SJCRH30 (cell line): ENCODE measurements around the gene CRLF2. TPM values are rescaled to one million over a fixed set of nuclear protein-coding genes. Genes with fewer than 3 reads are reported as not detected.
"Not testable (repeated sequence)": the region's sequence is repeated elsewhere in the genome, so short reads cannot be mapped to it uniquely, and the experiment has no call there.

ENCODE experiments used
- DNase-seq, 2 experiments: peaks; one replicate each; pipeline ENCODE4 v3.0.0-alpha.2; 2015 to 2020
- H3K27ac ChIP-seq: fragments of 250-450 bp; sonication (Bioruptor Pico); 2 replicates; pipeline ENCODE4 v1.5.1; 2020; ENCODE audit warnings: mild to moderate bottlenecking, moderate library complexity
- H3K27me3 ChIP-seq: fragments of 250-450 bp; sonication (Bioruptor Pico); 2 replicates; pipeline ENCODE4 v1.5.1; 2020; ENCODE audit warnings: mild to moderate bottlenecking, moderate library complexity
- H3K36me3 ChIP-seq: fragments of 250-450 bp; sonication (Bioruptor Pico); 2 replicates; pipeline ENCODE4 v1.5.1; 2020; ENCODE audit warnings: mild to moderate bottlenecking, moderate library complexity
- H3K4me1 ChIP-seq: fragments of 250-450 bp; sonication (Bioruptor Pico); 2 replicates; pipeline ENCODE4 v1.5.1; 2020; ENCODE audit warnings: mild to moderate bottlenecking, moderate library complexity
- H3K4me3 ChIP-seq: fragments of 250-450 bp; sonication (Bioruptor Pico); 2 replicates; pipeline ENCODE4 v1.5.1; 2020; ENCODE audit warnings: mild to moderate bottlenecking, moderate library complexity
- H3K9me3 ChIP-seq: fragments of 250-450 bp; sonication (Bioruptor Pico); replicated peaks from 2 replicates; pipeline ENCODE4 v1.5.1; 2020; ENCODE audit warnings: mild to moderate bottlenecking, moderate library complexity
- total RNA-seq: library from RNA; depleted of rRNA; stranded (reverse); fragments of >200 nt; shearing (Covaris generic); gene quantifications from 2 replicates; pipeline ENCODE4 v1.2.3, GENCODE V29; 2014

CRLF2 gene
- total RNA-seq, 1 experiment from 2014 or later = 0.26 TPM

DNA sequence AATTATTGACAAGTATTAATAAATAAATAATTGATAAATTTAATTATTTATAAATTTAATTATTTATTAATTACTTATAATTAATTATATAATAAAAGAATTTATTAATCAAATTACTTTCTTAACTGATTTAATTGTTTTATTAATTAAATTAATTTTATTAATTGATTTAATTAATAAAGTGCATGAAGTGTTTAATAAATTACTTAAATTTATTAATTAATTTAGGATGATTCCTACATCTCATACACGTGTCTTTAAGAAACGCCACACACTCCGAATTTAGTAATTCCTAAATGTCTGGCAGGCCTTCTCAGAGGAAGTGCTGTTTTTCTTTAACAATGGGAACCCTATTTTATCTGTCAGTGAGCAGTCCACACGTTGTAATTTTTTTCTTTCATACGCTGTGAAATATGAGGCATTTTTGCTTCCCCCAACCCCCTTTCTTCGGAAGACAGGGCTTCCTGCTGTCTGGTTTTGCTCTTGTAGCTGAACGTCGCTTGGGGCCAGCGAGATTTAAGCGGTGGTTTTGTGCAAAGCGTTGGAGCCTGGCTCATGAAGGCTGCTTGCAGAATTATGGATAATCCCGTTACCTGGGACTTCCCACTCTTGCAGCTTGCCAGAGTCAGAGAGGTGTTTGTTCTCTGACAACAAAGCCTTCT, 46.8 kb downstream of the CRLF2 start:
- peak; percentile 68 to 81 for DNase-seq
- Histone ChIP-seq H3K36me3 (no peaks in the 10 kb centered on the region), H3K4me3 (no peak overlapping the region), H3K27me3 (no peaks in the 10 kb centered on the region), H3K9me3 (no peaks in the 10 kb centered on the region), H3K27ac (no peak overlapping the region), H3K4me1 (no peaks in the 10 kb centered on the region)

DNA sequence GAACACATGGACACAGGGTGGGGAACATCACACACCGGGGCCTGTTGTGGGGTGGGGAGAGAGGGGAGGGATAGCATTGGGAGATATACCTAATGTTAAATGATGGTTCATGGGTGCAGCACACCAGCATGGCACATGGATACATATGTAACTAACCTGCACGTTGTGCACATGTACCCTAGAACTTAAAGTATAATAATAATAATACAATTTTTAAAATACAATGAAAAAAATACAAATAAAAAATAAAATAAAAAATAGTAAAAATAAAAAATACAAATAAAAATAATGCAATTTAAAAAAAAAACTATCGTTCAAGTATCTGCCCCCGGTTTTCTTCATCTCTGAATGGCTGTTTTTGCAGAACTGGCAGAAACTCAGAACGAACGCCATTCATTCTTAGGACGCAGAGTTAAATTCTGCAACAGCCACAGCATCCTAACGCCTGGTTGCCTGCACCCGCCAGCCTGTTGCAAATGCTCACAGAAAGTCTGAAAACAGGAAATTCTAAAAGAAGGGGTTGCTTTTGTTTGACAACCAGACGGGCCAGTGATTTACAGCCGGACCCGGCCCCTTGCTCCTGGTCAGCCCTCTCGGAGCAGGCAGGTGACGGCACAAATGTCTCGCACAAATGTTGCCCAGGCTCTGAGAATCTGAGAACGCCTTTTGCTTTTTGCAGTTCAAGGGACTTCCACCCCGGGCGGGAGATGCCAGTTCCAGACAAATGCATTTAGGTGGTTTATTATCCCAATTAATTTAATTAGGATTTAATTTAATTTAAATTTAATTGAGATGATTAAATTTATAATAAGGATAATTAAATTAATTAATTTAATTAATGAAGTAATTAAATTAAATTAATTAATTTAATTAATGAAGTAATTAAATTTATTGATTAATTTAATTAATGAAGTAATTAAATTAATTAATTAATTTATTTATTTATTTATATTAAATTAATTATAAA, 47.8 kb downstream of the CRLF2 start:
- Histone ChIP-seq H3K4me1 (no peaks in the 10 kb centered on the region), H3K9me3 (no peaks in the 10 kb centered on the region), H3K4me3 (no peak overlapping the region), H3K36me3 (no peaks in the 10 kb centered on the region), H3K27ac (no peak overlapping the region), H3K27me3 (no peaks in the 10 kb centered on the region)
- peak; percentile 60 to 68 for DNase-seq

DNA sequence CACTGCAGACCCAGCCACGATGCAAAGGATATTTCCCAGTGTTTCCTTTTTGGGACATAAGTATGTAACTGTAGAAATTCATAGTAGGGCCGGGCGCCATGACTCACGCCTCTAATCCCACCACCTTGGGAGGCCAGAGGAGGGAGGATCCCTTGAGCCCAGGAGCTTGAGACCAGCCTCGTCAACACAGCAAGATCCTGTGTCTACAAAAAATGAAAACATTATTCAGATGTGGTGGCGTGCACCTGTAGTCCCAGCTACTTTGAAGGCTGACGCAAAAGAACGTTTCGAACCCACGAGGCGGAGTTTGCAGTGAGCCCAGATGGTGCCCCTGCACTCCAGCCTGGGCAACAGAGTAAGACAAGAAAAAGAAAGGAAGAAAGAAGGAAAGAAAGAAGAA, 49.2 kb downstream of the CRLF2 start:
- H3K4me3 ChIP-seq = no peak overlapping the region
- H3K4me1 ChIP-seq = no peaks in the 10 kb centered on the region
- H3K27ac ChIP-seq = no peak overlapping the region
- no peaks in the 10 kb centered on the region for H3K27me3 ChIP-seq
- no peaks in the 10 kb centered on the region for H3K9me3 ChIP-seq
- no peaks in the 10 kb centered on the region for H3K36me3 ChIP-seq
- peak; percentile 29 to 37 for DNase-seq

DNA sequence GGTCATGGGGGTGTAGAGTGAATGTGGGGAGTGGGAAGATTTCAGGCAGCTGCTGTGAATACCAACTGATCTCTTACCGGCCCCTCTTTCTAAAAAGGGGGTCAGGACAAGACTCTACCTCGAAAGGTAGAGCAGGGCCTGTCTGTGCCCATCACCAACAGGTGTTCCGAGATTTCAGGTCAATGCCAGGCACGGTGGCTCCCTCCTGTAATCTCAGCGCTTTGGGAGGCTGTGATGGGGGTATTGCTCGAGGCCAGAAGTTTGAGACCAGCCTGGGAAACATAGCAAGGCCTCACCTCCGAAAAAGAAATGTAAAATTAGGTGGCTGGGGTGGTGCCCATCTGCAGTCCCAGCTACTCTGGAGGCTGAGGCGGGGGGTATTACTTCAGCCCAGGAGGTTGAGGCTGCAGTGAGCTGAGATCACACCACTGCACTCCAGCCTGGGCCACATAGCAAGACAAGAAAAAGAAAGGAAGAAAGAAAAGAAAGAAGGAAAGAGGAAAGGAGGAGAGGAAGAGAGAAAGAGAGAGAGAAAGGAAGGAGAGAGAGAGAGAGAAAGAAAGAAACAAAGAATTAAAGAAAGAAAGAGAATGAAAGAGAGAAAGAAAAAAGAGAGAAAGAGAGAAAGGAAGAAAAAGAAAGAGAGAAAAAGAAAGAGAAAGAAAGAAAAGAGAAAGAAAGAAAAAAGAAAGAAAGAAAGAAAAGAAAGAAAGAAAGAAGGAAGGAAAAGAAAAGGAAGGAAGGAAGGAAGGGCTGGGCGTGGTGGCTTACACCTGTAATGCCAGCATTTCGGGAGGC, 50.1 kb downstream of the CRLF2 start:
- no peak overlapping the region for H3K4me3 ChIP-seq
- H3K27ac ChIP-seq = no peak overlapping the region
- H3K27me3 ChIP-seq = no peaks in the 10 kb centered on the region
- no peaks in the 10 kb centered on the region for H3K9me3 ChIP-seq
- no peaks in the 10 kb centered on the region for H3K4me1 ChIP-seq
- no peak for DNase-seq
- H3K36me3 ChIP-seq = no peaks in the 10 kb centered on the region

DNA sequence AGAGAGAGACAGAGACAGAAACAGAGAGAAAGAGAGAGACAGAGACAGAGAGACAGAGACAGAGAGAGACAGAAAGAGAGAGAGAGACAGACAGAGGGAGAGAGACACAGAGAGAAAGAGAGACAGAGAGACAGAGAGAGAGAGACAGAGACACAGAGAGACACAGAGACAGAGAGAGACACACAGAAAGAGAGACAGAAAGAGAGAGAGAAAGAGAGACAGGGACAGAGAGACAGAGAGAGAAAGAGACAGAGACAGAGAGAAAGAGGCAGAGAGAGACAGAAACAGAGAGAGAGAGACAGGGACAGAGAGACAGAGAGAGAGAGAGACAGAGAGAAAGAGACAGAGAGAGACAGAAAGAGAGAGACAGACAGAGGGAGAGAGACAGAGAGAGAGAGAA, 52.9 kb downstream of the CRLF2 start:
- Histone ChIP-seq H3K4me3 (no peak overlapping the region), H3K4me1 (no peaks in the 10 kb centered on the region), H3K9me3 (no peaks in the 10 kb centered on the region), H3K27me3 (no peaks in the 10 kb centered on the region), H3K36me3 (no peaks in the 10 kb centered on the region), H3K27ac (no peak overlapping the region)
- DNase-seq = no peak

DNA sequence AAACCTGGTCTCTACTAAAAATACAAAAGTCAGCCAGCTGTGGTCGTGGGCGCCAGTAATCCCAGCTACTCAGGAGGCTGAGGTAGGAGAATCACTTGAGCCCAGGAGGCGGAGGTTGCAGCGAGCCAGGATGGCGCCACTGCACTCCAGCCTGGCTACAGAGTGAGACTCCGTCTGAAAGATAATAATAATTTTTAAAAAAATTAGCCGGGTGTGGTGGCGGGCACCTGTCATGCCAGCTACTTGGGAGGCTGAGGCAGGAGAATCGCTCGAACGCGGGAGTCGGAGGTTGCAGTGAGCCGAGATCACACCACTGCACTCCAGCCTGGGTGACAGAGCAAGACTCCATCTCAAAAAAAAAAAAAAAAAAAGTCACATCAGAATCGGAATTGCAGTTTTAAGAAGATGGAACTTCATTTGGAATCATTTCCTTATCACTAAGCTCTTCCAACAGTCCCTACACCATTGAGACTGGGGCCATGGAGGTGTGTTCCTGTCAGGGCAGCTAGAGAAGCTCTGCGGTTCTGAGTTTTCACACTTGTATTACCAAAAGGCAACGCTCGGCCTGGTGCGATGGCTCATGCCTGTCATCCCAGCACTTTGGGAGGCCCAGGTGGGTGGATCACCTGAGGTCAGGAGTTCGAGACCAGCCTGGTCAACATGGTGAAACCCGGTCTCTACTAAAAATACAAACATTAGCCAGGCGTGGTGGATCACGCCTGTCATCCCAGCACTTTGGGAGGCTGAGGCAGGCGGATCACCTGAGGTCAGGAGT, 55.6 kb downstream of the CRLF2 start:
- not testable (repeated sequence) for H3K4me1 ChIP-seq, H3K36me3 ChIP-seq, H3K27ac ChIP-seq, DNase-seq, H3K9me3 ChIP-seq, H3K27me3 ChIP-seq, H3K4me3 ChIP-seq

DNA sequence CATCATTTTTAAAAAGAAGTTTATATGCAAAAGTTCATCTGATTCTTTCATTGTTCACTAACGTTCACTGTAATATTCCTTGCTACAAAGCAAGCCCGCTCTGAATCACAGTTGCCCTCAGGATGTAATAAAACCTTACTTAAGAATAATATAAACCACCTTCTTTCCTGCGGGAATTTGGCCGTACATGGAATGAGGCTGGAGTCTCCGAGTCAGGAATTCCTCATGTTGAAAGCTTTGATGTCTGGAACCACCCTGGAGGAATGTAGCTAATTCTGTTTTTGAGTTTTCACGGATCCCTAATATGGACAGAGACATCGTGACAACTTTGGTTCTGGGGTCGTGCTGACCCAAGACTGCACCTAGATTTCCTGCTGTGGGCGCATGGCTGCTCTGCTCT, 58.5 kb downstream of the CRLF2 start:
- DNase-seq = peak in 1 of 2 experiments; percentile 46
- Histone ChIP-seq H3K27ac (peak overlapping the region; percentile 20; the same call in 1 of the 2 replicates), H3K9me3 (no peaks in the 10 kb centered on the region)

DNA sequence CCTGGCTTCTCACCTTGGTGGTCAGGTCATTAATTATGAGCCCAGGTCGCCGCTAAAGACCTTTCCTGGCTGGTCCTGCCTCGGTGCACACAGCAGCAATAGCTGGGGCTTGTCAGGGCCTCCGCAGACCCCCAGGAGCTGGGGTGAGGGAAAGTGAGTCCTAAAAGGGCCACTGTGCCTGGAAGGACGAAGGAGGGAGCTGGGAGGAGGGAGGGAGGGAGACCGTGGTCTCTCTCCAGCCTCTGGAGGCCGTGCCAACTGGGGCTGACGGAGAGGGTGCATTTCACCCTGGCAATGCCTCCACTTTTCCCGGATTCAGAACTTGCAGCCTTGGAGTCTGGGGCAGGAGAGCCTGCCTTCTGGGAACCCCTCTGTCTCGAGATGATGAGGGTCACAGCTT, 60.4 kb downstream of the CRLF2 start:
- no peaks in the 10 kb centered on the region for H3K9me3 ChIP-seq
- DNase-seq = no peak
- H3K27ac ChIP-seq = no peak overlapping the region

More for the DNA sequence above, 58.5 kb downstream of the CRLF2 start:
- H3K27me3 ChIP-seq = no peaks in the 10 kb centered on the region
- no peaks in the 10 kb centered on the region for H3K36me3 ChIP-seq
- no peak overlapping the region for H3K4me3 ChIP-seq
- H3K4me1 ChIP-seq = no peaks in the 10 kb centered on the region

DNA sequence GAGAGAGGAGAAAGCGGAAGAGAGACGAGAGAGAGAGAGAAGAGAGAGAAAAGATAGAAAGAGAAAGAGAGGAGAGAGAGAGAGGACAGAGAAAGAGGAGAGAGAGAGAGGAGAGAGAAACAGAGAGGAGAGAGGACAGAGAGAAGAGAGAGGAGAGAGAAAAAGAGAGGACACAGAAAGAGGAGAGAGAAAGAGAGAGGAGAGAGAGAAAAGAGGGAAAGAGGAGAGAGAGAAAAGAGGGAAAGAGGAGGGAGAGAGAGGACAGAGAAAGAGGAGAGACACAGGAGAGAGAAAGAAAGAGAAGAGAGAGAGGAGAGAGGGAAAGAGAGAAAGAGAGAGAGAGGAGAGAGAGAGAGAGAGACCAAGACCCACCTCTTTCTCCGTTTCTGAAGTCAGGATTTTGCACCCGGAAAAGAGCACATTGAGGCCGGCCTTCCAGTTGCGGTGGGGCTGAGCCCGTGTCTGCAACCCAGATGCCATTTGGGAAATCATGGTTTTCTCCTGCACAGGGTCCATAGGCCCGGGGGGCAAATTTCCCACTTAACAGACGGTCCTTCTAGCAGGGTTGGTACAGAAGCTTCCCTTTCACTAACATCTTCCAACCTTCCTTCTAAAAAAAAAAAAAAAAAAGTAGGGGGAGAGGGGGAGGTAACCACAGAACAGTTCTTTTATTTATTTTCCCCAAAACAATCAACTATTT, 60.9 kb downstream of the CRLF2 start:
- H3K4me3 ChIP-seq = no peak overlapping the region
- H3K9me3 ChIP-seq = no peaks in the 10 kb centered on the region
- no peaks in the 10 kb centered on the region for H3K27me3 ChIP-seq
- no peaks in the 10 kb centered on the region for H3K4me1 ChIP-seq
- H3K27ac ChIP-seq = no peak overlapping the region; the same call in 1 of the 2 replicates
- no peaks in the 10 kb centered on the region for H3K36me3 ChIP-seq
- DNase-seq = no peak

More for the DNA sequence above, 60.4 kb downstream of the CRLF2 start:
- H3K4me3 ChIP-seq = no peak overlapping the region
- H3K36me3 ChIP-seq = no peaks in the 10 kb centered on the region
- H3K4me1 ChIP-seq = no peaks in the 10 kb centered on the region
- no peaks in the 10 kb centered on the region for H3K27me3 ChIP-seq

DNA sequence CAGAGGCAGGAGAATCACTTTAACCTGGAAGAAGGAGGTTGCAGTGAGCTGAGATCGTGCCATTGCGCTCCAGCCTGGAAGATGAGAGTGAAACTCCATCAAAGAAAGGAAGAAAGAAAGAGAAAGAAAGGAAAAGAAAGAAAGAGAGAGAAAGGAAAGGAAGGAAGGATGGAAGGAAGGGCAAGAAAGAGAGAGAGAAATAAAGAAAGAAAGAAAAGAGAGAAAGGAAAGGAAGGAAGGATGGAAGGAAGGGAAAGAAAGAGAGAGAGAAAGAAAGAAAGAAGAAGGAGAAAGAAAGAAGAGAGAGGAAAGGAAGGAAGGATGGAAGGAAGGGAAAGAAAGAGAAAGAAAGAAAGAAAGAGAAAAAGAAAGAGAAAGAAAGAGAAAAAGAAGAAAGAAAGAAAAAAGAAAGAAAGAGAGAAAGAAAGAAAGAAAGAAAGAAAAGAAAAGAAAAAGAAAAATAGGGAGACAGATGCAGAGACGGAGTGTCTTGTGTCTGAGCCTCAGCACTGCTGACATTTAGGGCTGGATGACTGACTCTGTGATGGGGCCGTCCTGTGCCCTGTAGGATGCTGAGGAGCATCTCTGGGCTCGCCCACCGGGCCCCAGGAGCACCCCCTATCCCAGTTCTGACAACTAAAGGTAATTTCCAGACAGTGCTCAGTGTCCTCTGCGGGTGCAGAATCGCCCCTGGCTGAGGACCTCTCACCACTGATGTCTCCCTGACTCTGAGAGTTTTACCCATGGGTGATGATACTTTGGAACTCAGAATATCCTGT, 61.7 kb downstream of the CRLF2 start:
- no peaks in the 10 kb centered on the region for H3K27me3 ChIP-seq
- H3K4me3 ChIP-seq = no peak overlapping the region
- H3K27ac ChIP-seq = no peak overlapping the region
- DNase-seq = no peak
- no peaks in the 10 kb centered on the region for H3K36me3 ChIP-seq
- no peaks in the 10 kb centered on the region for H3K4me1 ChIP-seq
- H3K9me3 ChIP-seq = no peaks in the 10 kb centered on the region

DNA sequence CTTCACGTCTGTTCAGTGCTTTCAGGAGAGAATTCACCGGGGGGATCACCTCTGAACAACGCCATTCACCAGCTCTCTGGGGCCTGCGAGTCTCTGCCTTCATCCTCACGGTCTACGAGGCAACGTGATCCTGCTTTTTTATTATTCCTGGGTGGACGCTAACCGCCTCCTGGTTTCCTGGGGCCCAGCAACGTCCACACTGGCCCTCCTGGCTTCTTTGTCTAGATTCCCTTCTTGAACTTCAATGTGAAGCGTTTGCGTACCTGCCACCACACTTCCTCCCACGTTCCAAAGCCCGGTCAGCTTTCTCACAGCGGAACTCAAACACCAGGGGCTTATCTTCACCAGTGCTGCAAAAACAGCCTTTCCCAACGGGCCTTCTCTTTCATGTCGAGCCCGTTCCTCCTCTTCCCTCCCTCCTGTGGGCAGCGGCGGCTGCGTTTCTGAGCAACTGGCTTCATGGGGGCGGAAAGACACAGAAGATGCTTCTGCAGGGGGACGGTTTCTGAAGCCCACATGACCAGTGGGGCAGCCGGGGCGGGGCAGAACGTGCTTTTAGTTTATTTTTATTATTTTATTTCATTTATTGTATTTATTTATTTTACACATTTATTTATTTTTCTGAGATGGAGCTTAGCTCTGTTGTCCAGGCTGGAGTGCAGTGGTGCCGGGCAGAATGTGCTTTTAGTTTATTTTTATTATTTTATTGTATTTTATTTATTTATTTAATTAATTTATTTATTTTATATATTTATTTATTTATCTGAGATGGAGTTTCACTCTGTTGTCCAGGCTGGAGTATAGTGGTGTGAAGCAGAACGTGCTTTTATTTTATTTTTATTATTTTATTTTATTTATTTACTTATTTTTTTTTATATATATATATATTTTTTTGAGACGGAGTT, 64.6 kb downstream of the CRLF2 start:
- H3K4me3 ChIP-seq = no peak overlapping the region
- DNase-seq = no peak
- H3K36me3 ChIP-seq = no peaks in the 10 kb centered on the region
- no peak overlapping the region for H3K27ac ChIP-seq
- no peaks in the 10 kb centered on the region for H3K4me1 ChIP-seq
- no peaks in the 10 kb centered on the region for H3K9me3 ChIP-seq
- H3K27me3 ChIP-seq = no peaks in the 10 kb centered on the region

DNA sequence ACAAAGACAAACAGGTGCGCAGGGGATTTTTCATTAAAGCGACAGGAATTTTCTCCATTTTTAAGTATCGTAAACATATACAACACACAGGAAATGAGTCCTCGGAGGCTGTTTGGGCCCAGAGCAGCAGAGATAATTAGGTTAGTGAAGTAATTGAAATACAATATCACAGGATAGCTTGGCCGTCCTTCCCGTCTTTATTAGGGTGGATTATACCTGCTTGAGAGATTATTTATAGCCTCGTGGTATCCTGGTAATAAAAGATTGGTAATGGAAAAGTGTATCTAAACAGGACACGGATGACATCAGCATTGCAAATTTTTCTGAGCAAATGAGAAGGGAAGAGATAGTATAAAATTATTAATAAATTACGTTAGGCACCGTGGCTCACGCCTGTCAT, 68.2 kb downstream of the CRLF2 start:
- Histone ChIP-seq H3K4me1 (peaks cover 10% of the 10 kb centered on the region; the same call in 1 of the 2 replicates), H3K9me3 (no peaks in the 10 kb centered on the region), H3K27me3 (no peaks in the 10 kb centered on the region), H3K27ac (peak overlapping the region; percentile 30; the same call in 1 of the 2 replicates), H3K4me3 (no peak overlapping the region), H3K36me3 (no peaks in the 10 kb centered on the region)
- peak; percentile 45 to 61 for DNase-seq
